ENCODE data around the gene NFYA. TPM values are rescaled to one million over a fixed set of nuclear protein-coding genes. Genes with fewer than 3 reads are reported as not detected.

Gene NFYA
- total RNA-seq, 1 donor from 2014 or later, result 33.3 TPM

Other genes with a start within 250 kb of the NFYA start
- gene UNC5CL, start 33.8 kb upstream of the NFYA start, total RNA-seq, result 1.1 and 1.8 TPM in 2 replicates
- gene TSPO2, start 30.5 kb upstream of the NFYA start, total RNA-seq, result not detected in 2 replicates
- gene APOBEC2, start 19.8 kb upstream of the NFYA start, total RNA-seq, result not detected in 2 replicates
- 16.1 and 19.4 TPM in 2 replicates for gene OARD1, start 618 bp upstream of the NFYA start, total RNA-seq
- gene TREML1, start 81.4 kb downstream of the NFYA start, total RNA-seq, result not detected in 2 replicates
- not detected in 2 replicates for gene TREM2, start 90.1 kb downstream of the NFYA start, total RNA-seq
- 0.38 and 0.75 TPM in 2 replicates for gene TREML2, start 128.2 kb downstream of the NFYA start, total RNA-seq
- not detected in 2 replicates for gene TREML4, start 155.4 kb downstream of the NFYA start, total RNA-seq
- gene TREM1, start 213.7 kb downstream of the NFYA start, total RNA-seq, result 0.13 and 1.4 TPM in 2 replicates